ENCODE data around the gene PLPPR5. TPM values are rescaled to one million over a fixed set of nuclear protein-coding genes. Genes with fewer than 3 reads are reported as not detected.
"Not testable (repeated sequence)": the region's sequence is repeated elsewhere in the genome, so short reads cannot be mapped to it uniquely, and the experiment has no call there.

The PLPPR5 gene
- total RNA-seq, 1 experiment from 2014 or later = not detected

GRCh38 chr1:99049745-99050144 is 45.1 kb upstream of the PLPPR5 start:
- ATAC-seq (no peak), DNase-seq (ENCODE audit: low read depth, low spot score) (no peak)
- Histone ChIP-seq H4K20me1 (ENCODE audit: insufficient read depth) (no peaks in the 10 kb centered on the region), H3K27me3 (ENCODE audit: insufficient read depth, low read length) (no peaks in the 10 kb centered on the region), H3K27ac (ENCODE audit: low read depth, low read length) (no peak overlapping the region), H3K9ac (ENCODE audit: low read length) (no peak overlapping the region), H3K9me3 (ENCODE audit: control insufficient read depth in 1 of 2, insufficient read depth in 1 of 2, low read depth in 1 of 2, low read length in 2 of 2) (no peaks in the 10 kb centered on the region), H3K9me2 (ENCODE audit: insufficient read depth) (no peaks in the 10 kb centered on the region), H3K4me3 (replicated peaks in 1 of 2; ENCODE audit: low read depth in 1 of 2, low read length in 2 of 2) (no peak overlapping the region), H3K79me2 (ENCODE audit: insufficient read depth, low read length) (no peaks in the 10 kb centered on the region), H3K4me2 (ENCODE audit: low read length) (no peak overlapping the region), H3K4me1 (ENCODE audit: control insufficient read depth in 1 of 2, insufficient read depth in 2 of 2, low read length in 2 of 2) (no peaks in the 10 kb centered on the region), H2AFZ (ENCODE audit: low read depth, low read length, poor library complexity, severe bottlenecking) (no peak overlapping the region), H3K36me3 (ENCODE audit: control insufficient read depth in 1 of 2, insufficient read depth in 2 of 2, low read length in 2 of 2) (no peaks in the 10 kb centered on the region)
- no peak for TF ChIP-seq REST (IDR thresholded peaks at IDR 0.05; ENCODE audit: low read depth)
- no peak for TF ChIP-seq TCF7L2 (IDR thresholded peaks at IDR 0.05; ENCODE audit: borderline replicate concordance, extremely low read depth, insufficient read depth, insufficient read length)
- no peak for TF ChIP-seq ZNF274 (IDR thresholded peaks at IDR 0.05; ENCODE audit: low read depth, low read length)
- no peak for TF ChIP-seq SP1 (IDR thresholded peaks at IDR 0.05; ENCODE audit: low read depth)
- no peak for TF ChIP-seq ZBTB33 (IDR thresholded peaks at IDR 0.05; ENCODE audit: extremely low read depth, insufficient replicate concordance, low read length)
- CTCF ChIA-PET = no interaction called here
- POLR2A ChIA-PET = no interaction called here
- BruUV-seq (replicated peaks) = no TSS peak
- RAD21 ChIA-PET (ENCODE audit: low non-redundant PET in 1 of 2, low total read pairs in 2 of 2, uncharacterized antibody in 2 of 2, unreplicated experiment in 2 of 2) = no interaction called here
- intact Hi-C loops (cut with micrococcal nuclease) = no loop called here

- H3K9me2 ChIP-seq (ENCODE audit: insufficient read depth); BruUV-seq (replicated peaks); H3K79me2 ChIP-seq (ENCODE audit: insufficient read depth, low read length); H3K4me1 ChIP-seq (ENCODE audit: control insufficient read depth in 1 of 2, insufficient read depth in 2 of 2, low read length in 2 of 2); H3K27me3 ChIP-seq (ENCODE audit: insufficient read depth, low read length); H3K9me3 ChIP-seq (ENCODE audit: control insufficient read depth in 1 of 2, insufficient read depth in 1 of 2, low read depth in 1 of 2, low read length in 2 of 2); H3K4me2 ChIP-seq (ENCODE audit: low read length); H4K20me1 ChIP-seq (ENCODE audit: insufficient read depth); CTCF ChIA-PET; RAD21 ChIA-PET (ENCODE audit: low non-redundant PET in 1 of 2, low total read pairs in 2 of 2, uncharacterized antibody in 2 of 2, unreplicated experiment in 2 of 2); H3K9ac ChIP-seq (ENCODE audit: low read length); H3K36me3 ChIP-seq (ENCODE audit: control insufficient read depth in 1 of 2, insufficient read depth in 2 of 2, low read length in 2 of 2); H3K4me3 ChIP-seq (replicated peaks in 1 of 2; ENCODE audit: low read depth in 1 of 2, low read length in 2 of 2); ATAC-seq; intact Hi-C loops (cut with micrococcal nuclease); H3K27ac ChIP-seq (ENCODE audit: low read depth, low read length); POLR2A ChIA-PET; H2AFZ ChIP-seq (ENCODE audit: low read depth, low read length, poor library complexity, severe bottlenecking); DNase-seq (ENCODE audit: low read depth, low spot score): not testable (repeated sequence)
Observed at GRCh38 chr1:99036746-99037145, 32.1 kb upstream of the PLPPR5 start.
